SK-N-SH treated with all-trans-retinoic acid at 6 μM for 48 hours (cell line): ENCODE results near the gene SAMSN1.

Experiments used
- ARNTL ChIP-seq: fragments of 450-650 bp; formaldehyde crosslinking; IDR thresholded peaks from 2 replicates; pipeline ENCODE4 v1.5.0; 2020; ENCODE audit warnings: low read depth, mild to moderate bottlenecking, moderate library complexity, borderline replicate concordance
- CSDC2 ChIP-seq: fragments of 250-450 bp; sonication (Bioruptor Pico); IDR thresholded peaks from 2 replicates; pipeline ENCODE4 v1.5.0; 2020; ENCODE audit warnings: mild to moderate bottlenecking, moderate library complexity
- RARB ChIP-seq: fragments of 250-450 bp; sonication (Bioruptor Pico); IDR thresholded peaks from 2 replicates; pipeline ENCODE4 v1.8.0; 2021; ENCODE audit warnings: mild to moderate bottlenecking, moderate library complexity
- SNAI2 ChIP-seq: fragments of 250-450 bp; sonication (Bioruptor Pico); IDR thresholded peaks from 2 replicates; pipeline ENCODE4 v1.5.0; 2020; ENCODE audit warnings: mild to moderate bottlenecking, moderate library complexity
- ZFP3 ChIP-seq: fragments of 250-450 bp; sonication (Bioruptor Pico); IDR thresholded peaks from 2 replicates; pipeline ENCODE4 v1.5.0; 2020; ENCODE audit warnings: mild to moderate bottlenecking, moderate library complexity
- ZNF8 ChIP-seq: fragments of 450-650 bp; formaldehyde crosslinking; IDR thresholded peaks from 2 replicates; pipeline ENCODE4 v1.5.0; 2020; ENCODE audit warnings: mild to moderate bottlenecking, moderate library complexity
- TF ChIP-seq, protein P1 (sequence below): fragments of 250-450 bp; sonication (Bioruptor Pico); IDR thresholded peaks from 2 replicates; pipeline ENCODE4 v1.5.1; 2020; ENCODE audit warnings: low read depth, mild to moderate bottlenecking, moderate library complexity
- TF ChIP-seq, protein P2 (sequence below): fragments of 250-450 bp; sonication (Bioruptor Pico); IDR thresholded peaks from 2 replicates; pipeline ENCODE4 v1.8.0; 2021; ENCODE audit warnings: low read depth, mild to moderate bottlenecking, moderate library complexity, borderline replicate concordance

DNA sequence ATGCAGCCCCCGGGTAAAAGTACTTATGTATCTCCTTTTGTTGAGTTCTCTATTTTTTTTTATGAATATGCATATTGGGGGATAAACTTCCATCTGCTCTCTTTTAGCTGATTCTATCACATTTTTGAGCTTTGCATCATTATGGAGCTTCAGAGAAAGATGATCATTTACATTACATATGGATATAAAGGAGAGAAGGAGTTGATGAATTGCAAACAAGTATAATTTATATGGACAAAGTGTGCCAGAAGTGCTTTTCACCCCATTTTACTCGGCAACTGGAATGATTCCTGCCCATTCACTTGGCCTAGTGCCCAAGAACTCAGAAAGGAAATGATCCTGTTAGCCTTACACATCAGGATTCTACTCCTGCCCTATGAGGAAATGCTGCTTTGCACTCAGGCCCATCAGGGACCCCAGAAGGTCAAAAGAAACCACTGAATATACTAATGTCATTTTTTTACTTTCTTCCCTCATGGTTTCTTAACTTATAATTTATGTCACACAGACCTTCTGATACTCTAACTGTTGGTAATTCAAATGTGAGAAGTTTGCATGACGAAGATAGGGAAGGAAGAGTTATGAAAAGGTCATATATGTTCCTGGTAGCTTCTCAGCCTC lies 65.6 kb downstream of the SAMSN1 start:
- TF ChIP-seq RARB (CRISPR knock-in tag) (no peak), SNAI2 (no peak), ZFP3 (CRISPR knock-in tag) (no peak), ZNF8 (CRISPR knock-in tag) (no peak), CSDC2 (CRISPR knock-in tag) (no peak), ARNTL (CRISPR knock-in tag) (no peak)
- TF ChIP-seq, protein P1, sequence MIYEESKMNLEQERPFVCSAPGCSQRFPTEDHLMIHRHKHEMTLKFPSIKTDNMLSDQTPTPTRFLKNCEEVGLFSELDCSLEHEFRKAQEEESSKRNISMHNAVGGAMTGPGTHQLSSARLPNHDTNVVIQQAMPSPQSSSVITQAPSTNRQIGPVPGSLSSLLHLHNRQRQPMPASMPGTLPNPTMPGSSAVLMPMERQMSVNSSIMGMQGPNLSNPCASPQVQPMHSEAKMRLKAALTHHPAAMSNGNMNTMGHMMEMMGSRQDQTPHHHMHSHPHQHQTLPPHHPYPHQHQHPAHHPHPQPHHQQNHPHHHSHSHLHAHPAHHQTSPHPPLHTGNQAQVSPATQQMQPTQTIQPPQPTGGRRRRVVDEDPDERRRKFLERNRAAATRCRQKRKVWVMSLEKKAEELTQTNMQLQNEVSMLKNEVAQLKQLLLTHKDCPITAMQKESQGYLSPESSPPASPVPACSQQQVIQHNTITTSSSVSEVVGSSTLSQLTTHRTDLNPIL (CRISPR knock-in tag) = no peak
- TF ChIP-seq, protein P2, sequence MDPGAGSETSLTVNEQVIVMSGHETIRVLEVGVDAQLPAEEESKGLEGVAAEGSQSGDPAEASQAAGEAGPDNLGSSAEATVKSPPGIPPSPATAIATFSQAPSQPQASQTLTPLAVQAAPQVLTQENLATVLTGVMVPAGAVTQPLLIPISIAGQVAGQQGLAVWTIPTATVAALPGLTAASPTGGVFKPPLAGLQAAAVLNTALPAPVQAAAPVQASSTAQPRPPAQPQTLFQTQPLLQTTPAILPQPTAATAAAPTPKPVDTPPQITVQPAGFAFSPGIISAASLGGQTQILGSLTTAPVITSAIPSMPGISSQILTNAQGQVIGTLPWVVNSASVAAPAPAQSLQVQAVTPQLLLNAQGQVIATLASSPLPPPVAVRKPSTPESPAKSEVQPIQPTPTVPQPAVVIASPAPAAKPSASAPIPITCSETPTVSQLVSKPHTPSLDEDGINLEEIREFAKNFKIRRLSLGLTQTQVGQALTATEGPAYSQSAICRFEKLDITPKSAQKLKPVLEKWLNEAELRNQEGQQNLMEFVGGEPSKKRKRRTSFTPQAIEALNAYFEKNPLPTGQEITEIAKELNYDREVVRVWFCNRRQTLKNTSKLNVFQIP (CRISPR knock-in tag) = no peak
